Stomach smooth muscle (tissue), 2 donors: ENCODE results near the gene TSHZ1.

Source experiments
- H3K27ac ChIP-seq: one replicate; pipeline ENCODE4 v1.7.0; 2013; ENCODE audit warnings: mild to moderate bottlenecking, low read length, inconsistent platforms
- H3K27me3 ChIP-seq, 2 donors: one replicate each; pipeline ENCODE4 v1.7.0; 2013; ENCODE audit warnings: low read length in 2 of 2; ENCODE audit not compliant: insufficient read depth in 2 of 2, control insufficient read depth in 1 of 2
- H3K36me3 ChIP-seq, 2 donors: one replicate each; pipeline ENCODE4 v1.7.0; 2013; ENCODE audit warnings: low read length in 2 of 2; ENCODE audit not compliant: control insufficient read depth in 2 of 2, insufficient read depth in 2 of 2
- H3K4me1 ChIP-seq: one replicate; pipeline ENCODE4 v1.7.0; 2013; ENCODE audit warnings: low read length; ENCODE audit not compliant: control insufficient read depth, insufficient read depth
- H3K4me3 ChIP-seq, 2 donors: one replicate each; pipeline ENCODE4 v1.7.0; 2013; ENCODE audit warnings: low read length in 2 of 2
- H3K9ac ChIP-seq, 2 donors: one replicate each; pipeline ENCODE4 v1.7.0; 2013; ENCODE audit warnings: low read length in 2 of 2, mild to moderate bottlenecking in 1 of 2
- H3K9me3 ChIP-seq, 2 donors: one replicate each; pipeline ENCODE4 v1.7.0; 2013; ENCODE audit warnings: low read length in 2 of 2; ENCODE audit not compliant: control insufficient read depth in 2 of 2
- donor health status: healthy.
- donor health status: Pancreatic carcinoma.

TSHZ1 gene

GRCh38 chr18:75249175-75249518 is 38.5 kb downstream of the TSHZ1 start:
- Histone ChIP-seq H3K4me1 (peaks cover 48% of the 10 kb centered on the region), H3K9ac (no peak overlapping the region), H3K27me3 (no peaks in the 10 kb centered on the region), H3K4me3 (peak overlapping the region in 1 of 2 donors; percentile 71), H3K27ac (peak overlapping the region; percentile 75), H3K36me3 (no peaks in the 10 kb centered on the region), H3K9me3 (no peaks in the 10 kb centered on the region)

GRCh38 chr18:75249672-75250470 is 39.3 kb downstream of the TSHZ1 start:
- Histone ChIP-seq H3K9ac (no peak overlapping the region), H3K4me1 (peaks cover 41% of the 10 kb centered on the region), H3K9me3 (no peaks in the 10 kb centered on the region), H3K27ac (peak overlapping the region; percentile 75), H3K36me3 (no peaks in the 10 kb centered on the region), H3K4me3 (no peak overlapping the region), H3K27me3 (no peaks in the 10 kb centered on the region)

GRCh38 chr18:75250471-75250821 is 39.8 kb downstream of the TSHZ1 start:
- Histone ChIP-seq H3K9me3 (no peaks in the 10 kb centered on the region), H3K36me3 (no peaks in the 10 kb centered on the region), H3K4me1 (peaks cover 36% of the 10 kb centered on the region), H3K9ac (no peak overlapping the region), H3K27ac (no peak overlapping the region), H3K27me3 (no peaks in the 10 kb centered on the region), H3K4me3 (no peak overlapping the region)

- Histone ChIP-seq H3K36me3 (no peaks in the 10 kb centered on the region), H3K9me3 (no peaks in the 10 kb centered on the region), H3K4me3 (no peak overlapping the region), H3K27ac (no peak overlapping the region), H3K27me3 (no peaks in the 10 kb centered on the region), H3K4me1 (peaks cover 28% of the 10 kb centered on the region), H3K9ac (no peak overlapping the region)
These were observed 40.9 kb downstream of the TSHZ1 start for GRCh38 chr18:75251466-75251865.

- Histone ChIP-seq H3K4me1 (peaks cover 21% of the 10 kb centered on the region), H3K27ac (no peak overlapping the region)
These were observed 41.5 kb downstream of the TSHZ1 start for GRCh38 chr18:75252136-75252535.

GRCh38 chr18:75253043-75253442 is 42.4 kb downstream of the TSHZ1 start:
- H3K9ac ChIP-seq: no peak overlapping the region
- no peaks in the 10 kb centered on the region for H3K9me3 ChIP-seq
- H3K4me3 ChIP-seq: peak overlapping the region in 1 of 2 donors; percentile 26
- no peak overlapping the region for H3K27ac ChIP-seq
- H3K27me3 ChIP-seq: no peaks in the 10 kb centered on the region
- H3K36me3 ChIP-seq: no peaks in the 10 kb centered on the region
- H3K4me1 ChIP-seq: peaks cover 20% of the 10 kb centered on the region

More at GRCh38 chr18:75252136-75252535, 41.5 kb downstream of the TSHZ1 start:
- no peaks in the 10 kb centered on the region for H3K27me3 ChIP-seq
- no peak overlapping the region for H3K9ac ChIP-seq
- H3K4me3 ChIP-seq: no peak overlapping the region
- H3K9me3 ChIP-seq: no peaks in the 10 kb centered on the region
- H3K36me3 ChIP-seq: no peaks in the 10 kb centered on the region

- Histone ChIP-seq H3K4me3 (peak overlapping the region; percentile 16 to 26), H3K9ac (peak overlapping the region in 1 of 2 donors; percentile 41), H3K4me1 (peaks cover 17% of the 10 kb centered on the region), H3K36me3 (no peaks in the 10 kb centered on the region), H3K27me3 (no peaks in the 10 kb centered on the region), H3K27ac (peak overlapping the region; percentile 13), H3K9me3 (no peaks in the 10 kb centered on the region)
These were observed 43.2 kb downstream of the TSHZ1 start for GRCh38 chr18:75253784-75254183.

- H3K4me1 ChIP-seq: peaks cover 11% of the 10 kb centered on the region
- H3K27me3 ChIP-seq: no peaks in the 10 kb centered on the region
- H3K9ac ChIP-seq: no peak overlapping the region
- H3K9me3 ChIP-seq: no peaks in the 10 kb centered on the region
- no peaks in the 10 kb centered on the region for H3K36me3 ChIP-seq
- no peak overlapping the region for H3K4me3 ChIP-seq
- H3K27ac ChIP-seq: no peak overlapping the region
These were observed 44.5 kb downstream of the TSHZ1 start for GRCh38 chr18:75255094-75255493.

GRCh38 chr18:75256376-75256775 is 45.8 kb downstream of the TSHZ1 start:
- Histone ChIP-seq H3K27me3 (no peaks in the 10 kb centered on the region), H3K36me3 (peaks cover 0 to 2% of the 10 kb centered on the region in 2 donors), H3K4me3 (no peak overlapping the region), H3K27ac (no peak overlapping the region), H3K9me3 (no peaks in the 10 kb centered on the region), H3K4me1 (peaks cover 11% of the 10 kb centered on the region), H3K9ac (no peak overlapping the region)

- no peak overlapping the region for H3K9ac ChIP-seq
- no peaks in the 10 kb centered on the region for H3K27me3 ChIP-seq
- H3K4me3 ChIP-seq: no peak overlapping the region
- H3K4me1 ChIP-seq: peaks cover 11% of the 10 kb centered on the region
- H3K27ac ChIP-seq: no peak overlapping the region
- peaks cover 0 to 3% of the 10 kb centered on the region in 2 donors for H3K36me3 ChIP-seq
- no peaks in the 10 kb centered on the region for H3K9me3 ChIP-seq
These were observed 47.0 kb downstream of the TSHZ1 start for GRCh38 chr18:75257605-75258004.

GRCh38 chr18:75261430-75262223 is 51.0 kb downstream of the TSHZ1 start:
- no peak overlapping the region for H3K4me3 ChIP-seq
- H3K36me3 ChIP-seq: peaks cover 0 to 3% of the 10 kb centered on the region in 2 donors
- no peaks in the 10 kb centered on the region for H3K4me1 ChIP-seq
- H3K9ac ChIP-seq: no peak overlapping the region
- no peaks in the 10 kb centered on the region for H3K27me3 ChIP-seq
- H3K9me3 ChIP-seq: no peaks in the 10 kb centered on the region
- no peak overlapping the region for H3K27ac ChIP-seq
